GM21381 (cell line): ENCODE measurements around the gene DIAPH1.

Source experiments
- ATAC-seq: cut with Tn5 transposase; IDR thresholded peaks from one replicate; pipeline ENCODE4 v1.9.1; 2021; ENCODE audit warnings: mild to moderate bottlenecking, moderate library complexity; ENCODE audit not compliant: unreplicated experiment

The DIAPH1 gene

DNA sequence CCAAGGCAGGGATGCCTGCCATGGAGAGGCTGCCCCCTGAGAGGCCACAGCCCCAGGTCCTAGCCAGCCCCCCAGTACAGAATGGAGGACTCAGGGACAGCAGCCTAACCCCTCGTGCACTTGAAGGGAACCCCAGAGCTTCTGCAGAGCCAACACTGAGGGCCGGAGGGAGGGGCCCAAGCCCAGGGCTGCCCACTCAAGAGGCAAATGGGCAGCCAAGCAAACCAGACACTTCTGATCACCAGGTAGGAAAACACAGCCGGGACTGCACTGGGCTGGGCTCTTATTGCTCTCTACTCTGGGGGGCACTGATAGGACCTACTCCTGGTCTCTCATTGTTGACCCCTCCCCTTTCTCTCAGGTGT, 21.2 kb upstream of the DIAPH1 start:
- ATAC-seq = no peak

DNA sequence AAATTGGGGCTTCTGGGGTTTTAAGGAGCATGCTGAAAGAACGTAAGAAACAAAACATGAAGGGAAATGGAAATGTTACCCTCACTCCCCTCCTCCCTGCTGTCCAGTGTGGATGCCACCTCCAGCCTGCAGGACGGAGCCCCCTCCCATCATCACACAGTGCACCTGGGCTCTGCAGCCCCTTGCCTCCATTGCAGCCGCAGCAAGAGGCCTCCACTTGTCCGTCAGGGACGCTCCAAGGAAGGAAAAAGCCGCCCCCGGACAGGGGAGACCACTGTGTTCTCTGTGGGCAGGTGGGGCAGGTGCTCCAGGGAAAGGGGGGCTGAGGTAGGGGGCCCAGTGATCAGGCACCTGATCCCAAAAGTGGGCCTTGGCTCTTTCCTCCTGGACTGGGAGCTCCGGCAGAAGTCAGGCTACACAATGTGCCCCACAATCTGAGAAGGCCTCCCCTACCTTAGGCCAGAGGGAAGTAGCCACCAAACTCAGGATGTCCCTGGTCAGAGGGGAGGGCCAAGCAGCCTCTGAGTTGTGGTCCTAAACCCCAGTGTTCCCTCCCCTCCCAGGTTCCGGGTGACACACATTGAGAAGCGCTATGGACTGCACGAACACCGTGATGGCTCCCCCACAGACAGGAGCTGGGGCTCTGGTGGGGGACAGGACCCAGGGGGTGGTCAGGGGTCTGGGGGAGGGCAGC, 20.7 kb upstream of the DIAPH1 start:
- no peak for ATAC-seq

- ATAC-seq = no peak
Observed at GRCh38 chr5:141638771-141639170, 20.0 kb upstream of the DIAPH1 start.

DNA sequence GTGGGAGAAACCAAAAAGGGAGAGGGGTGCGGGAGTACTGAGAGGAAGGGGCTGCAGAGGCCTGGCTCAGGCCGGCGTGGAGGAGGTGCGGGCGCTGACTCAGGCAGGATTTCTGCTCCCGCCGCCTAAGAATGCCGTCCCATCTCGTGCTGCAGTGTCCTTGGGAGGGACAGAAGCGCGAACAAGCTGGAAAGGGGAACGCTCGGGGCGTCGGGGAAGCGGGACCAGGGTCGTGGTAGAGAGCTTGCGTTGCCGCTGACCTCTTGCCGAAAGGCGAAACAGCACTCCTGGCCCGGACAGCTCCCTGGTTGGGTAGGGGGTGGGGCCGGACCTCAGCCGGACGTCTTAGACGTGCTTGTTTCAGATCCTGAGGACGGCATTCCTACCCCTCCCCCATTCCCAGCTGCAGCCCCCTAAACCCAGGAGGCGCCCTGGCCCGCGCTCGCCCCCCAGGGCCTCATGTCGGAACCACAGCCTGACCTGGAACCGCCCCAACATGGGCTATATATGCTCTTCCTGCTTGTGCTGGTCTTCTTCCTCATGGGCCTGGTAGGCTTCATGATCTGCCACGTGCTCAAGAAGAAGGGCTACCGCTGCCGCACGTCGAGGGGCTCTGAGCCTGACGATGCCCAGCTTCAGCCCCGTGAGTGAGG, 19.1 kb upstream of the DIAPH1 start:
- peak; percentile 24 for ATAC-seq

GRCh38 chr5:141637123-141637766, 18.4 kb upstream of the DIAPH1 start:
- ATAC-seq = peak; percentile 14

- peak; percentile 78 for ATAC-seq
Observed at GRCh38 chr5:141636413-141637122, 17.8 kb upstream of the DIAPH1 start, which contains the start of the genes HDAC3 and RELL2. HDAC3 (minus strand) TSS chr5:141636849; CDS start chr5:141636790, 59 bp downstream. RELL2 (plus strand) TSS chr5:141636997; CDS start chr5:141638226, 1,229 bp downstream.

GRCh38 chr5:141636106-141636412, 17.3 kb upstream of the DIAPH1 start:
- ATAC-seq = no peak

GRCh38 chr5:141635646-141636045, 16.8 kb upstream of the DIAPH1 start:
- no peak for ATAC-seq

DNA sequence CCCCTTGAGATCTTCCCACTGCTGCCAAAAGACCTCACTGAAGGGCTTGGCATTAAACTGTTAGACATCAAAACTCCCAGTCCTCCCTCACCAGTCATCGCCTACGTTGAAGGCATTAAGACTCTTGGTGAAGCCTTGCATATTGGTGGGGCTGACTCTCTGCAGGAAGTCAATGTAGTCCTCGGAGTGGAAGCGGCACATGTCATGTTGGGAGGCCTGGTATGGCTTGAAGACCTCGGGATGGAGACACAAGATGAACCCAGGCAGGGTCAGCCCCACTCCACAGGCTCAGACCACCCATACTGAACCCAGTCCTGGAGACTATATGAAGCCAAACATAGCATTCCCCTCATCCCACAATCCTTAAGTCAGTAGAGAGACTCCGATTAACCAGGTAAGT, 15.9 kb upstream of the DIAPH1 start:
- no peak for ATAC-seq

GRCh38 chr5:141633871-141634561, 15.2 kb upstream of the DIAPH1 start:
- peak; percentile 65 for ATAC-seq

- no peak for ATAC-seq
Observed at GRCh38 chr5:141632650-141633049, 13.8 kb upstream of the DIAPH1 start.

DNA sequence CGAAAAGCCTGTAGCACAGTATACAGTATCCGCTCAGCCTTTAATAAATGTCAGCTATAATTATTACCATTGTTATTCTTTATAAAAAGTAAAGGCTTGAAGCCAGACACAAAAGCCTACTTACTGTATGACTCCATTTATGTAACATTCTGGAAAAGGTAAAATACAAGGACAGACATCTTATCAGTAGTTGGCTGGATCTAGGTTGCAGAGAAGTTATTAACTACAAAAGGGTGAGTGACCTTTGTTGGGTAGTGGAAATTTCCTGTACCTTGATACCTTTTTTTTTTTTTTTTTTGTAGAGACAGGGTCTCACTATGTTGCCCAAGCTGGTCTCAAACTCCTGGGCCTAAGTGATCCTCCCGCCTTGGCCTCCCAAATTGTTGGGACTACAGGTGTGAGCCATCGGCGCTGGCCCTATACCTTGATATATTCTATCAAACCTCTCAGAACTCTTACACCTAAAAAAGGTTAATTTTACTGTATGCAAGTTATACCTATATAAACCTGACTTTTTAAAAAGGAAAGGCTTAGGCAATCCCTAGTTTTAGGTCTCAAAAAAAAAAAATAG, 11.9 kb upstream of the DIAPH1 start:
- ATAC-seq = no peak

- ATAC-seq = no peak
Observed at GRCh38 chr5:141628175-141628788, 9.5 kb upstream of the DIAPH1 start.

- no peak for ATAC-seq
Observed at GRCh38 chr5:141623611-141624010, 4.8 kb upstream of the DIAPH1 start.

DNA sequence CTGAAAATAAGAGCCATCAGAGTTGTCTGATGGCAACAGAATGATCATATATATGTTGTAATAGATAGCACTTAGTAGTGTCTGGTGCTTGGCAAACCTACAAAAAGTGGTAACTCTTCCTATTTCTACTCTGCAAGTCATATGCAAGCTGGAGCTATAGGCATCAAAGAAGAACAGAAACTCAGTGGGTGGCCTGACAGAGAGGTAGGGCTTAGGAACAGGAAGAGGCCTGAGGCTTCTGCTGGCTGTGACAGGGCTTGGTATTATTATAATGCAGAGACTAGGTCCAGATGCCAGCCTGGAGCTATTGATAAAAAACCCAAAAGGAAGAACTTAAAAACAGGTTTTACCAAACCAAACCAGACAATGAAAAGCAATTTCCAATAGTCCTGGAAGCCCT, 4.4 kb upstream of the DIAPH1 start:
- ATAC-seq = peak; percentile 51

DNA sequence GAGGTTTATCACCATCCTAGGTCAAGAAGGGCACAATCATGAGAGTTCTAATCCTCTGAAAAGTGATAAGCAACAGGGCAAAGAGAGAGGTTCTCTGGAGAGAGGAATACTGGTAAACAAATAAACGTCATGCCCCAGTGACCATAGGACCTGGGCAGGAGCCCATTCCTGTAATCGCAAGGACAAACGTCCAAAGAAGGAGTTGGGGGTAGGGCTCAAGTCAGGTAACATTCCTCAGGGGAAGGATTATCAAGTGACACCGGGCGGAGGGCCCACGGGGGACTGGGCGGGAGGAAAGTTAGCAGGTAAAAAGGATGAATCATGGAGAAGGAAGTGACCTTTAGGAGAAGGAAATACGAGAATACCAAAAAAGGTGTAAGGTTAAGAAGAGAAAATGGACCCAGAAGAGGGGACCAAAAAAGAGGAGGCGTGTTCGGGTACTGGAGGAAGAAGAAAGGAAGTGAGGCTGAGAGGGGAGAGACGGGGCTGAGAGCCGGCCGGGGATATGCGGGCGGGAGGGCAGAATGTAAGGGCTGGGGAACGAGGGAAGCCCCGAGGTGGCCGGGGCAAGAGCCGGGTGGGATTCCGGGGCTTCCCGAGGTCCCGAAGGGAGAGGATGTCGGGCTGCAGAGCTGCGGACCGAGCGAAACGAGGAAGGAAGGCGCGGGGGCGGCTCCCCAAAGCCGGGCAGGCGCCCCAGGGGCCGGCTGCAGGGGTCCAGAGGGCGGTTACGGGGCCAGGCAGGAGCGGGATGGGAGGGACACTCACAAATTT, 583 bp downstream of the DIAPH1 start:
- ATAC-seq = peak; percentile 17

- no peak for ATAC-seq
Observed at GRCh38 chr5:141617682-141618029, 1.1 kb downstream of the DIAPH1 start.

DNA sequence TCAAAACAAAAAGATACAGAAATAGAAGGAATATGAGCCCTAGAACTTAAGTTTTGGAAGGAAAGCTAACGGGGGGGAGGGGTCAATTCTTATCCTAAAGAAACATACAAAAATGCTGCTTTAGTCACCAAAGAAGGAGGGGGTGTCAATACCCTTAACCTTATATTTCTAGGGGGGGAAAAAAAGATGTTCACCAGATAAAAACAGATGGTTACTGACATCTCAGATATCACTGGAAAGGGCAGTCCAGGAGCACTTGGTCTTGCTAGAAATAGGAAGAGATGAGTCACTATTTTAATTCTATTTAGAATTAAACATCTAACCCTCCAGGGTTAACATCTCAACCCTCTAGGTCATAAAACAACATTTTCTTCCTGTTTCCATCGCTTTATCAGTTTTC, 1.7 kb downstream of the DIAPH1 start:
- ATAC-seq = no peak

DNA sequence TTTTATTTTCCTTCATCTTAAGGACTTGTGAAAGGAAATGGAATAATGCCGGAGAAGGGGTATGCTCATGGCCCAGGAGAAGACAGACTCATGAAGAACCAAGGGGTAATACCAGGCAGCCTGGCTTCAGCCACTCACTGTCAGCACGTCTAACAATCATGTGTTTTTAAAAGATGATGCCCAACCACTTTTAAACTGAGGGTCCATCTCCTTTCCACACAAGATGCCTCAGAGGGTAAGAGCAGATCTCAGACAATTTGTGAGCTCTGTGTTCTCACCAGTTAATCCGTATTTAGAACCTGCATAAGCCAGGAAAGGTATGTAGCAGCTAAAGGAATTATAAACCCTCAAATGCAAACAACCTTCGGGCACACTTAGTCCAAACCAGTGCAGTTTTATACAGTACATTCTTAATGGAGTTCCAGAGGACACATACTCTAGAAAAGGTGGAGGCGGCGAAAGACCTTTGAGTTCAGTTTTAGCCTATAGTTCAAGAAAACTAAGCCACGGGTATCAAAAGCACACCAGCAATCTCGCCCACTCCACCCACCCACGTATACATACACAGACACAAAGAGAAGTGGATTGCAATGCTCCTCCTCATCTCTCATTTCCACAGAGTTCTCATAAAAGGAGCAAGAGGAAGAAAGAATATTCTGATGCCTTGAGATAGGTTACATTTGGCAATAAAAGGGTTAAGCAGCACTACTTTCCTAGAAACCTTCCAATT, 2.6 kb downstream of the DIAPH1 start:
- ATAC-seq = no peak
